Thoracic aorta (tissue), 2 donors: ENCODE data around the gene PBX3. TPM values are rescaled to one million over a fixed set of nuclear protein-coding genes. Genes with fewer than 3 reads are reported as not detected.

Experiments used
- ATAC-seq: fragments of 150-250 bp; one replicate; pipeline ENCODE4 v1.8.0; 2017; ENCODE audit warnings: low read depth; ENCODE audit not compliant: insufficient number of reproducible peaks, low FRiP score
- DNase-seq: peaks from one replicate; pipeline ENCODE4 v3.0.0-alpha.2; 2020; ENCODE audit warnings: low spot score
- H3K27ac ChIP-seq, 2 donors: fragments of 200-600 bp; sonication (generic); 1 replicate in 1 of 2; 2 replicates in 1 of 2; pipeline ENCODE4 v1.5.1; 2016; ENCODE audit warnings: mild to moderate bottlenecking in 2 of 2, moderate library complexity in 2 of 2
- H3K27me3 ChIP-seq: fragments of 200-600 bp; sonication (generic); replicated peaks from 2 replicates; pipeline ENCODE4 v1.6.0; 2016; ENCODE audit warnings: mild to moderate bottlenecking; ENCODE audit not compliant: insufficient read depth
- H3K36me3 ChIP-seq: fragments of 200-600 bp; sonication (generic); one replicate; pipeline ENCODE4 v1.5.1; 2016
- H3K4me1 ChIP-seq, 2 donors: fragments of 200-600 bp; sonication (generic); 1 replicate in 1 of 2; 2 replicates in 1 of 2; pipeline versions ENCODE4 v1.5.1 to v1.6.0; 2016; ENCODE audit warnings: low read depth in 2 of 2, mild to moderate bottlenecking in 1 of 2; ENCODE audit not compliant: control insufficient read depth in 1 of 2
- H3K4me3 ChIP-seq: fragments of 200-600 bp; sonication (generic); 2 replicates; pipeline ENCODE4 v1.5.1; 2016; ENCODE audit warnings: mild to moderate bottlenecking
- H3K9me3 ChIP-seq: fragments of 200-600 bp; sonication (generic); 2 replicates; pipeline ENCODE4 v1.5.1; 2016
- CTCF ChIP-seq: fragments of 200-600 bp; sonication (generic); IDR thresholded peaks from one replicate; pipeline ENCODE4 v1.5.1; 2019; ENCODE audit warnings: antibody characterized with exemption
- total RNA-seq, 2 donors: library from RNA; depleted of rRNA; stranded (reverse); fragments of >200 nt; gene quantifications; one replicate each; pipeline versions ENCODE4 v1.1.0 to v1.2.3, GENCODE V29; 2016

Gene PBX3
- total RNA-seq, 2 donors from 2014 or later = 23.9 to 34.8 TPM

DNA sequence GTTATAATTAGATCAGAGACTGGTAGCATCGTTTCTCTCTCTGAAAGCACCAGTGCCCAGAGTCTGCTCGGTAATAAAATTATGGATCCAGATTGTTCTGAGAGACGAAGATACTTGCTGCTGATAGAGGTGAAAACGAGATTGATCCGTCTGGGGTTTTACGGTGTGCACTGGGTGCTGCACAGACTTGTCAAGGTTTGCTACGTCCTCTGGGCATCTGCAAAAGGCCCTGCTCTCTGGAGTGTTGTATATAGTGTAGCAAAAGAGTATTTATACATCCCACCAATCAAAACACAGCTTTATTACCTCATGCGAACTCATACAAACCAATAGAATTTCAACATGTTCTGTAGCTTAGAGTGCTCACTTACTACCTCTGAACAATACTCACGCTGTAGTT lies 219.3 kb downstream of the PBX3 start:
- H3K9me3 ChIP-seq = no peaks in the 10 kb centered on the region
- ATAC-seq = no peak
- no peaks in the 10 kb centered on the region for H3K36me3 ChIP-seq
- no peak overlapping the region for H3K4me3 ChIP-seq
- no peak overlapping the region for H3K27ac ChIP-seq
- H3K4me1 ChIP-seq = no peaks in the 10 kb centered on the region
- no peaks in the 10 kb centered on the region for H3K27me3 ChIP-seq
- no peak for DNase-seq
- TF ChIP-seq CTCF = no peak

DNA sequence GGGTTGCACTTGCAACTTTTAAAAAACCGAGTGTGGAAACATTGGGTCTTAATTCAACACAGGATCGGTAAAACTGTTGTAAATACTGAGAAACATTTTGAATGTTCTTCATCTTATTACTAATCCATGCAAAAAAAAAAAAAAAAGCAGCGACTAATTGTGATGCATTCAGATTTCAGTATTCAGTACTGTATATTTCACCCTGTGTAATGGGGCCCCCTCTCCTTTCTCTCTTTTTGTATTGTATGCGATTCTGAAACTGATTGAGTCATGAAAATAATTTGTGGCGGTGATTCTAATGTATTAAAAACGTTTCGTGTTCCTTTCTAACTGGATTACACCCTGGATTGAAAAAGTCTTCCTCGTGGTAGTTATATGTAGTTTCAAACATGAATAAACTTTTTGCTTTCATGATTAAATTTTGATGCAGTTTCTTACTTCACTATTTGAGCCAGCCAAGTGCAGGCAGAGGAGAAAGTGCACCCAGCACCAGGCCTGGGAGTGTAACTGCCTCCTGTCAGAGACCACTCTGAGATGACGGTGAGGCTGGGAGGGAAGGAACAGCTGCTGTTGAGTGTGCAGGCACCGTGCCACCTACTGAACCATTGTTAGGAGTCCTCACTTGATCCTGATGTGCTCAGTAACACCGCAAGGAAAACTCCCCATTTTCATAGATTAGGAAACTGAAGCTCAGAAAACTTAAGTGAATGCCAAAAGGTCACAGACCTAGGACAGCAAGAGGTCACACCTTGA lies 220.0 kb downstream of the PBX3 start:
- H3K36me3 ChIP-seq = no peaks in the 10 kb centered on the region
- TF ChIP-seq CTCF = no peak
- H3K27ac ChIP-seq = no peak overlapping the region
- no peaks in the 10 kb centered on the region for H3K4me1 ChIP-seq
- no peak overlapping the region for H3K4me3 ChIP-seq
- DNase-seq = no peak
- no peaks in the 10 kb centered on the region for H3K9me3 ChIP-seq
- no peak for ATAC-seq
- no peaks in the 10 kb centered on the region for H3K27me3 ChIP-seq

DNA sequence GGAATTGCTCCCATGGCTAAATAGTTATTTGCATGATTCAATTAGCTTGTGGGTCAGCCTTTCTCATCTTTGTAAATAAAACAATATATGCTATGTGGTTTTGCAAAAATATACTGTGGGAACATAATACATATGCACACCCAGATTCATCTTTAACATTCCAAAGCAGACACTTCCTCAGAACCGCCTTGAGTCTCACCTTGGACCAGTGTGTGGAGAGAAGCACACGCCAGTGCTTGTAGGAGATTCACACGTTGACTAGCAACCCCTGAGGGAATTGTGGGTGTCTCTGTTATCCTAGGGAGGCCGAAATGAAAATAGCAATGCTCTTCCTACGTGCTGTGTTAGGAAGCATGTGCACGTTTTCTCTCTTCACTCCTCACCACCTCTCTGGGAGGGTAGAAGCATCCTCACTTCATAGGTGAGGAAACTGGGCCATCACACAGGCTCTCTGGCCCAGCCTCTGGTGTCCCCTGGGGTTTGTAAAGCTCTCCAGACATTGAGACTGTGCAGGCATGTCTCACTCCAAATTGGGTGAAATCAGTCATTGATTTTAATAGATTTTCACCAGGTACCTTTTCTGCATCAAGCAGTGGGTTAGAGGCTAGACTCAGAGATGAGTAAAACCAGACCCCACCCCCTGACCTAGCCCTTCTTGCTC lies 221.7 kb downstream of the PBX3 start:
- Histone ChIP-seq H3K4me1 (no peaks in the 10 kb centered on the region), H3K27ac (no peak overlapping the region), H3K4me3 (no peak overlapping the region), H3K9me3 (no peaks in the 10 kb centered on the region), H3K27me3 (no peaks in the 10 kb centered on the region), H3K36me3 (no peaks in the 10 kb centered on the region)
- ATAC-seq (no peak), DNase-seq (no peak)
- no peak for TF ChIP-seq CTCF

GRCh38 chr9:125969462-125969861 lies 222.3 kb downstream of the PBX3 start:
- no peak overlapping the region for H3K4me3 ChIP-seq

More at GRCh38 chr9:125969462-125969861, 222.3 kb downstream of the PBX3 start:
- no peaks in the 10 kb centered on the region for H3K4me1 ChIP-seq
- H3K36me3 ChIP-seq = no peaks in the 10 kb centered on the region
- no peaks in the 10 kb centered on the region for H3K9me3 ChIP-seq
- no peaks in the 10 kb centered on the region for H3K27me3 ChIP-seq
- ATAC-seq (no peak), DNase-seq (no peak)
- TF ChIP-seq CTCF = no peak
- H3K27ac ChIP-seq = no peak overlapping the region
